ENCODE data around the gene SNTG2. TPM values are rescaled to one million over a fixed set of nuclear protein-coding genes. Genes with fewer than 3 reads are reported as not detected.

SNTG2 gene
- total and polyA plus RNA-seq, 2 donors (not counting 3 experiments of a cell fraction or from before 2014, with no cell fraction given) = not detected

DNA sequence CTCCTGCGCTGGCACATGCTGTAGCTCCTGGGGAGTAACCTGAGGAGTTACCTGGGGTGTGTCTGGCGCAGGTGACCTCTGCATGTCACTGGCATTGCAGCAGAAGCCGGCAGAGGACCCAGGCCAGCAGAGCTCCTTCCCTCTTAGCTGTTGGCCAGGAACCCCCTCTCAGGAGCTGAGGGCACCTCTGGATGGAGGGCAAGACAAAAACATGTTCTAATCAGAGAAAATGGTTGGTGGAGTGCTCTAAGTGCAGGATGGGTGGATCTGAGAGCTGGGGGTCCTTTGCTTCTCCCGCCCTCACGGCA lies 44.9 kb upstream of the SNTG2 start:
- DNase-seq (ENCODE audit: low read depth, low spot score) = no peak
- Histone ChIP-seq H3K27ac (ENCODE audit: insufficient read depth, low read depth, low read length) (no peak overlapping the region), H3K9ac (replicated peaks; ENCODE audit: extremely low read depth, insufficient read depth, low read length) (no peak overlapping the region), H3K4me2 (ENCODE audit: insufficient read depth, low read length) (no peak overlapping the region), H3K79me2 (ENCODE audit: control insufficient read depth, insufficient read depth, low read length) (no peaks in the 10 kb centered on the region), H4K20me1 (replicated peaks; ENCODE audit: control insufficient read depth, extremely low read depth, insufficient read depth, low read length) (no peaks in the 10 kb centered on the region), H3K27me3 (ENCODE audit: control insufficient read depth in 2 of 2, insufficient read depth in 2 of 2, low read length in 2 of 2) (no peaks in the 10 kb centered on the region), H3K4me1 (ENCODE audit: control insufficient read depth, extremely low read depth, insufficient read depth, low read length) (no peaks in the 10 kb centered on the region), H3K36me3 (ENCODE audit: control insufficient read depth in 2 of 2, extremely low read depth in 1 of 2, insufficient read depth in 2 of 2, low read length in 2 of 2) (no peaks in the 10 kb centered on the region), H2AFZ (ENCODE audit: low read depth, low read length) (no peak overlapping the region), H3K9me1 (replicated peaks; ENCODE audit: control insufficient read depth, extremely low read depth, insufficient read depth, low read length) (no peaks in the 10 kb centered on the region), H3K4me3 (replicated peaks in 1 of 3; ENCODE audit: insufficient read depth in 1 of 3, low read depth in 1 of 3, low read length in 3 of 3) (no peak overlapping the region), H3K9me3 (replicated peaks; ENCODE audit: control insufficient read depth, insufficient read depth, low read length) (peaks cover 10% of the 10 kb centered on the region)
- TF ChIP-seq GATA2 (IDR thresholded peaks at IDR 0.05; ENCODE audit: insufficient read depth, insufficient read length, low read depth, low read length) (no peak), POLR2AphosphoS5 (IDR thresholded peaks at IDR 0.05; ENCODE audit: insufficient read depth, low read depth, low read length) (no peak), POLR2A (IDR thresholded peaks at IDR 0.05; ENCODE audit: low read depth, low read length) (no peak), FOS (IDR thresholded peaks at IDR 0.05; ENCODE audit: borderline replicate concordance, insufficient read depth, low read length) (no peak), EZH2 (IDR thresholded peaks at IDR 0.05; ENCODE audit: borderline replicate concordance, low read depth, low read length, severe bottlenecking) (no peak), MYC (IDR thresholded peaks at IDR 0.05; ENCODE audit: low read depth, low read length) (no peak)
- TF ChIP-seq, protein P1, sequence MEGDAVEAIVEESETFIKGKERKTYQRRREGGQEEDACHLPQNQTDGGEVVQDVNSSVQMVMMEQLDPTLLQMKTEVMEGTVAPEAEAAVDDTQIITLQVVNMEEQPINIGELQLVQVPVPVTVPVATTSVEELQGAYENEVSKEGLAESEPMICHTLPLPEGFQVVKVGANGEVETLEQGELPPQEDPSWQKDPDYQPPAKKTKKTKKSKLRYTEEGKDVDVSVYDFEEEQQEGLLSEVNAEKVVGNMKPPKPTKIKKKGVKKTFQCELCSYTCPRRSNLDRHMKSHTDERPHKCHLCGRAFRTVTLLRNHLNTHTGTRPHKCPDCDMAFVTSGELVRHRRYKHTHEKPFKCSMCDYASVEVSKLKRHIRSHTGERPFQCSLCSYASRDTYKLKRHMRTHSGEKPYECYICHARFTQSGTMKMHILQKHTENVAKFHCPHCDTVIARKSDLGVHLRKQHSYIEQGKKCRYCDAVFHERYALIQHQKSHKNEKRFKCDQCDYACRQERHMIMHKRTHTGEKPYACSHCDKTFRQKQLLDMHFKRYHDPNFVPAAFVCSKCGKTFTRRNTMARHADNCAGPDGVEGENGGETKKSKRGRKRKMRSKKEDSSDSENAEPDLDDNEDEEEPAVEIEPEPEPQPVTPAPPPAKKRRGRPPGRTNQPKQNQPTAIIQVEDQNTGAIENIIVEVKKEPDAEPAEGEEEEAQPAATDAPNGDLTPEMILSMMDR (IDR thresholded peaks at IDR 0.05; ENCODE audit: extremely low read depth in 1 of 2, insufficient read depth in 1 of 2, low read depth in 1 of 2, low read length in 2 of 2) = no peak
- TF ChIP-seq, protein P2, sequence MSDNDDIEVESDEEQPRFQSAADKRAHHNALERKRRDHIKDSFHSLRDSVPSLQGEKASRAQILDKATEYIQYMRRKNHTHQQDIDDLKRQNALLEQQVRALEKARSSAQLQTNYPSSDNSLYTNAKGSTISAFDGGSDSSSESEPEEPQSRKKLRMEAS (IDR thresholded peaks at IDR 0.05; ENCODE audit: insufficient read depth, insufficient read length) = no peak
- FAIRE-seq = no peak
- POLR2A ChIA-PET = no interaction called here
- intact Hi-C loops (cut with micrococcal nuclease) = no loop called here
- dilution Hi-C loops (cut with MboI; ENCODE audit: extremely low pct_ligation_motif_present, low sequenced_read_pairs) = no loop called here
- CTCF ChIA-PET = no interaction called here
- BruUV-seq (replicated peaks) = no TSS peak
